SK-N-MC (cell line): ENCODE data around the gene THRSP.
"Not testable (repeated sequence)": the region's sequence is repeated elsewhere in the genome, so short reads cannot be mapped to it uniquely, and the experiment has no call there.

Experiments used
- DNase-seq: peaks from one replicate; pipeline ENCODE4 v3.0.0-alpha.2; 2011; ENCODE audit warnings: low read depth, low spot score
- H3K27ac ChIP-seq: fragments of 200-600 bp; sonication (generic); 2 replicates; pipeline ENCODE4 v1.5.1; 2016; ENCODE audit warnings: mixed run types
- H3K36me3 ChIP-seq: fragments of 200-600 bp; sonication (generic); 2 replicates; pipeline ENCODE4 v1.6.1; 2017; ENCODE audit warnings: antibody characterized with exemption, low read length, mixed read lengths; ENCODE audit not compliant: insufficient read depth
- H3K4me3 ChIP-seq: fragments of 200-600 bp; sonication (generic); 2 replicates; pipeline ENCODE4 v1.5.1; 2016
- H3K9ac ChIP-seq: fragments of 200-600 bp; sonication (generic); 2 replicates; pipeline ENCODE4 v1.8.0; 2017; ENCODE audit warnings: mixed run types, mixed read lengths; ENCODE audit not compliant: insufficient read length
- H3K9me3 ChIP-seq: fragments of 200-600 bp; sonication (generic); 2 replicates; pipeline ENCODE4 v1.6.1; 2017; ENCODE audit warnings: low read depth, mild to moderate bottlenecking, antibody characterized with exemption, low read length, moderate library complexity, mixed read lengths
- EZH2 ChIP-seq: fragments of 200-600 bp; sonication (generic); IDR thresholded peaks from one replicate; pipeline ENCODE4 v1.6.1; 2017; ENCODE audit warnings: antibody characterized with exemption
- FOXP2 ChIP-seq: optimal IDR thresholded peaks from 2 replicates; pipeline ENCODE3; 2011; ENCODE audit warnings: mild to moderate bottlenecking, moderate library complexity; ENCODE audit not compliant: insufficient read depth; ENCODE audit errors: extremely low read length, control extremely low read depth
- POLR2AphosphoS5 ChIP-seq: IDR thresholded peaks from 2 replicates; pipeline ENCODE4 v1.6.1; 2012; ENCODE audit warnings: mild to moderate bottlenecking, low read depth, low read length, borderline replicate concordance

Gene THRSP

GRCh38 chr11:78025378-78025777, 38.3 kb upstream of the THRSP start:
- no peaks in the 10 kb centered on the region for H3K36me3 ChIP-seq
- DNase-seq, result no peak
- H3K4me3 ChIP-seq, result no peak overlapping the region
- no peak overlapping the region for H3K27ac ChIP-seq
- no peaks in the 10 kb centered on the region for H3K9me3 ChIP-seq
- no peak overlapping the region for H3K9ac ChIP-seq
- no peak for TF ChIP-seq POLR2AphosphoS5
- TF ChIP-seq EZH2, result no peak
- no peak for TF ChIP-seq FOXP2

DNA sequence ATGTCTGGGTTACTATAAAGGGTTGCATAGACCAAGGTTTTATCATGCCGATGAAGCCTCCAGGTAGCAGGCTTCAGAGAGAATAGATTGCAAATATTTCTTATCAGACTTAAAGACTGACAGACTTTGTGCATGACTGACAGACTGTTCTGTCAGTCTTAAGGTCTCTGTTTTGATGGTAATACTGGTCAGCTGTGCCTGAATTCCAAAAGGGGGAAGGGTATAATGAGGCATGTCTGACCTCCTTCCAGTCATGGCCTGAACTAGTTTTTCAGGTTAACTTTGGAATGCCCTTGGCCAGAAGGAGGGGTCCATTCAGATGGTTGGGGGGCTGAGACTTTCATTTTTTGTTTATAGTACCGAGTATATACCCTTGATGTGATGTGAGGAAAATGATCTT, 35.9 kb upstream of the THRSP start:
- no peaks in the 10 kb centered on the region for H3K9me3 ChIP-seq
- H3K4me3 ChIP-seq, result no peak overlapping the region
- DNase-seq, result no peak
- H3K9ac ChIP-seq, result no peak overlapping the region
- no peak overlapping the region for H3K27ac ChIP-seq
- no peaks in the 10 kb centered on the region for H3K36me3 ChIP-seq
- TF ChIP-seq EZH2 (no peak), POLR2AphosphoS5 (no peak), FOXP2 (no peak)

DNA sequence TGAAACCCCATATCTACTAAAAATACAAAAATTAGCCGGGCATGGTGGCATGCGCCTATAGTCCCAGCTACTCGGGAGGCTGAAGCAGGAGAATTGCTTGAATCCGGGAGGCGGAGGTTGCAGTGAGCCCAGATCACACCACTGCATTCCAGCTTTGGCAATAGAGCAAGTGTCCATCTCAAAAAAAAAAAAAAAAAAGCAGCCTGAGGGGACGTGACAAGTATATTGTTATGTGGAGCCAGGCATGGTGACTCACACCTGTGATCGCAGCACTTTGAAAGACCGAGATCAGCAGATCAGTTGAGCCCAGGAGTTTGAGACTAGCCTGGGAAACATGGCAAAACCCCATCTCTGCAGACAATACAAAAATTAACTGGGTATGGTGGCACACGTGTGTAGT, 35.2 kb upstream of the THRSP start:
- H3K4me3 ChIP-seq, H3K36me3 ChIP-seq, DNase-seq, H3K9ac ChIP-seq, H3K27ac ChIP-seq, H3K9me3 ChIP-seq: not testable (repeated sequence)

DNA sequence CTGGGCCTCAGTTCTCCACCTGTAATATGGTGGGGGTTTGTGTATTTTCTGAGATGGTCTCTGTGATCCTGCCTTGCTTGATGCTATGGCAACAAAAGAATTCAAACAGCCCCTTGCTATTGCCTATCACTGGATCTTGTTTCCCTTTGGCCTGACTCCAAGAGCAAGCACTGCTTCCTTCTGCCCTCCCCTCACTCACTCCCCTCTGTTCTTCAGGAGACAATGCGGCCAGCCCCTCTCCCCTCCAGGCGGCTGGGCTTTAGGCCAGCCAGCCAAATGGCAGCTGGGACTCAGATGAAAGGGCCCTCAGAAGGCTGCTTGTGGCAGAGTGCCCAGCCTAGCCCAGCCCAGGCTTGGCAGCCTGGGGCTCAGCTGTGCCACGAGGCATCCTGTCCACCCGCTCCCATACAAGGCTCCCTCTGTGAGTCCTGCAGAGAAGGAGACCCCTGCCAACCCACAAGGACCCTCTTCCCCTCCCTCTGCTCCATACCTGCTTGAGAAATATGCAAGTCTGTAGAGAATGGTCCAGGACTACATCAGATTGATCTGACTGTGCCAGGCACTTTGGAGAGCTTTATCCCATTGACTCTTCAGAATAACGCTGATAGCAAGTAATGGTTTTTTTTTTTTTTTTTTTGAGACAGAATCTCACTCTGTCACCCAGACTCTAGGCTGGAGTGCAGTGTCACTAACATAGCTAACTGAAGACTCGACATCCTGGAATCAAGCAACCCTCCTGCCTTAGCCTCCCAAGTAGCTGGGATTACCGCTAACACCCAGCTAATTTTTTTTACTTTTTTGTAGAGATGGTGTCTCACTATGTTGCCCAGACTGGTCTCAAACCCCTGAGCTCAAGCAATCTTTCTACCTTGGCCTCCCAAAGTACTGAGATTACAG, 33.0 kb upstream of the THRSP start:
- Histone ChIP-seq H3K9me3 (no peaks in the 10 kb centered on the region), H3K9ac (no peak overlapping the region), H3K27ac (no peak overlapping the region), H3K4me3 (no peak overlapping the region), H3K36me3 (no peaks in the 10 kb centered on the region)
- TF ChIP-seq FOXP2, result no peak
- no peak for TF ChIP-seq POLR2AphosphoS5
- TF ChIP-seq EZH2, result no peak
- no peak for DNase-seq

GRCh38 chr11:78031629-78032028, 32.0 kb upstream of the THRSP start:
- DNase-seq, result no peak
- no peaks in the 10 kb centered on the region for H3K36me3 ChIP-seq
- H3K9me3 ChIP-seq, result no peaks in the 10 kb centered on the region
- no peak overlapping the region for H3K9ac ChIP-seq
- no peak for TF ChIP-seq EZH2
- no peak for TF ChIP-seq FOXP2
- TF ChIP-seq POLR2AphosphoS5, result no peak
- no peak overlapping the region for H3K27ac ChIP-seq
- H3K4me3 ChIP-seq, result no peak overlapping the region

- no peaks in the 10 kb centered on the region for H3K36me3 ChIP-seq
- no peaks in the 10 kb centered on the region for H3K9me3 ChIP-seq
- no peak for TF ChIP-seq FOXP2
- 0 out of 2 replicates have a peak overlapping the region, but pooled peaks have one; percentile 11 for H3K27ac ChIP-seq
- no peak overlapping the region for H3K9ac ChIP-seq
- no peak overlapping the region for H3K4me3 ChIP-seq
- DNase-seq, result no peak
Observed at GRCh38 chr11:78032090-78032489, 31.6 kb upstream of the THRSP start.

DNA sequence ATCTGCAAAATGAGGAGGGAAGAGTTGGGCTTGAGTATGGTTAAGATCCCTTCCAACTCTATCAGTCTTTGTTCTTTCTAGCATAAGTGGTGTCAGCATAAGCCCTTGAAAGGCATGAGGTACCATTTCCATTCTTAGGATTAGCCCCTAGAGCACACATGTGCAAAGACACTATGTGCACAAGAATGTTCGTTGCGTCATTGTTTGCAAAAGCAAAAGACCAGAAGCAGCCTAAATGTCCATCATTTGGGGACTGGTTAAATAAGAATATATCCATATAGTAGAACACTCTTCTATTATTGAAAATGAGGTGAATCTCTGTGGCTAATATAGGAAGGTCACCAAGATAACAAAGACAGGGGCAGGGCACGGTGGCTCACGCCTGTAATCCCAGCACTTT, 30.6 kb upstream of the THRSP start:
- no peak overlapping the region for H3K27ac ChIP-seq
- no peak for DNase-seq
- no peaks in the 10 kb centered on the region for H3K36me3 ChIP-seq
- H3K9me3 ChIP-seq, result no peaks in the 10 kb centered on the region
- no peak overlapping the region for H3K4me3 ChIP-seq
- no peak overlapping the region for H3K9ac ChIP-seq
- no peak for TF ChIP-seq FOXP2
- TF ChIP-seq EZH2, result no peak
- no peak for TF ChIP-seq POLR2AphosphoS5

GRCh38 chr11:78034623-78035022, 29.0 kb upstream of the THRSP start:
- no peak for DNase-seq
- H3K36me3 ChIP-seq, result no peaks in the 10 kb centered on the region
- no peaks in the 10 kb centered on the region for H3K9me3 ChIP-seq
- H3K4me3 ChIP-seq, result no peak overlapping the region
- no peak overlapping the region for H3K9ac ChIP-seq
- TF ChIP-seq EZH2 (no peak), FOXP2 (no peak), POLR2AphosphoS5 (no peak)
- H3K27ac ChIP-seq, result no peak overlapping the region

GRCh38 chr11:78036313-78036712, 27.3 kb upstream of the THRSP start:
- H3K9ac ChIP-seq, result no peak overlapping the region
- TF ChIP-seq EZH2, result no peak
- no peak for TF ChIP-seq FOXP2
- no peak for TF ChIP-seq POLR2AphosphoS5

More at GRCh38 chr11:78036313-78036712, 27.3 kb upstream of the THRSP start:
- H3K9me3 ChIP-seq, result no peaks in the 10 kb centered on the region
- no peaks in the 10 kb centered on the region for H3K36me3 ChIP-seq
- DNase-seq, result no peak
- no peak overlapping the region for H3K27ac ChIP-seq
- H3K4me3 ChIP-seq, result no peak overlapping the region
